ENCODE results near the gene STXBP6. TPM values are rescaled to one million over a fixed set of nuclear protein-coding genes. Genes with fewer than 3 reads are reported as not detected.

STXBP6 gene
- total RNA-seq, 1 donor from 2014 or later = 11.0 TPM

DNA sequence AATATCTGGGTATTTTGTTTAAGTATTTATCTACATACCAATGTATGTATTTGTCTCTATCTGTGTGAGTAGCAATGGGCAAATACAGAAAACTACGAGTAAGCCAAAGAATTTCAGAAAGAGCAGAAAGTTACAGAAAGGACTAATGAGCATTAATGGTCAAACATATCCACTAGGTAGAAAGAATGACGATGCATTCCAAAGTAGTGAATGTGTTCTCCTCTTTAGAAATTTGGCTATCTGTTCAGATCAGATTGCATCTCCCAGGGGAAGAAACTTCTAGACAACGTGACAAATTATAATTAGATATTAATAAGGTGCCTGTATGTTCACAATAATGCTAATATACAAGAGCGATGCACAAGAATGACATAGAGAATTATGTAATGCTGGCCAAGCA lies 221.5 kb downstream of the STXBP6 start:
- Mint-ChIP-seq H3K36me3 (no peaks in the 10 kb centered on the region), H3K4me3 (no peak overlapping the region), H3K27me3 (ENCODE audit: insufficient read depth, low read depth) (no peaks in the 10 kb centered on the region), H3K4me1 (no peaks in the 10 kb centered on the region), H3K9me3 (no peaks in the 10 kb centered on the region), H3K27ac (no peak overlapping the region)
- H3K36me3 ChIP-seq = no peaks in the 10 kb centered on the region
- TF ChIP-seq EZH2 (IDR thresholded peaks at IDR 0.05) = no peak
- no peak for TF ChIP-seq CTCF (IDR thresholded peaks at IDR 0.05)
- TF ChIP-seq EZH2phosphoT487 (IDR thresholded peaks at IDR 0.05) = no peak
- no peak overlapping the region for H3K27ac ChIP-seq
- H3K9me3 ChIP-seq (ENCODE audit: low read depth) = no peaks in the 10 kb centered on the region
- no peaks in the 10 kb centered on the region for H3K79me2 ChIP-seq (ENCODE audit: low read depth)
- H3K27me3 ChIP-seq = no peaks in the 10 kb centered on the region
- no peaks in the 10 kb centered on the region for H3F3A ChIP-seq (ENCODE audit: low read depth)
- H3K9ac ChIP-seq = no peak overlapping the region
- H4K20me1 ChIP-seq (ENCODE audit: low read depth) = no peaks in the 10 kb centered on the region
- H3K4me3 ChIP-seq = no peak overlapping the region
- H2AFZ ChIP-seq (replicated peaks) = no peak overlapping the region
- no peak for DNase-seq (ENCODE audit: low spot score)
- H3K4me1 ChIP-seq = no peaks in the 10 kb centered on the region
- no peak overlapping the region for H3K4me2 ChIP-seq

DNA sequence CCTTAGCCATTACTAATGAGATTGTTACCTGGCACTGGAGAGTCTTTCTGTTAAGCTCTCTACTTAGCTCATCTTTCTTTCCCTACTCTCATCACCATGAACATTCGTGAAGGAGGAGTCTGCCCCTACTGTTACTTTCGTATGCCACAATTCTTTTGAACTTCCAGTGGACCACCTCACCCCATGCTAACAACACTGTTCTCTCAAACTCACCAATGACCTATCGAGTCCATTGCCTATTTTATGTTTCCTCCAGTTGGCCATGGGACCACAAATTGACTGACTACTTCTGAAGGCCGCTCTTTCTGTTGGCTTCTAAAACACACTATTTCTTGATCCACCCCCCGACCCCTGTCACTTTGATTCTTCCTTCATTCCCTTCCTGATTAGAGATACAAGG lies 223.6 kb downstream of the STXBP6 start:
- Mint-ChIP-seq H3K4me3 (no peak overlapping the region), H3K27me3 (ENCODE audit: insufficient read depth, low read depth) (no peaks in the 10 kb centered on the region), H3K4me1 (no peaks in the 10 kb centered on the region), H3K36me3 (no peaks in the 10 kb centered on the region), H3K9me3 (no peaks in the 10 kb centered on the region), H3K27ac (no peak overlapping the region)
- no peak overlapping the region for H2AFZ ChIP-seq (replicated peaks)
- no peaks in the 10 kb centered on the region for H3K36me3 ChIP-seq
- H3K27me3 ChIP-seq = no peaks in the 10 kb centered on the region
- H3K9me3 ChIP-seq (ENCODE audit: low read depth) = no peaks in the 10 kb centered on the region
- H3K9ac ChIP-seq = no peak overlapping the region
- no peaks in the 10 kb centered on the region for H3K4me1 ChIP-seq
- no peaks in the 10 kb centered on the region for H4K20me1 ChIP-seq (ENCODE audit: low read depth)
- no peak for DNase-seq (ENCODE audit: low spot score)
- no peak overlapping the region for H3K4me2 ChIP-seq
- no peak overlapping the region for H3K4me3 ChIP-seq
- H3K79me2 ChIP-seq (ENCODE audit: low read depth) = no peaks in the 10 kb centered on the region
- no peaks in the 10 kb centered on the region for H3F3A ChIP-seq (ENCODE audit: low read depth)
- TF ChIP-seq EZH2 (IDR thresholded peaks at IDR 0.05) (no peak), EZH2phosphoT487 (IDR thresholded peaks at IDR 0.05) (no peak), CTCF (IDR thresholded peaks at IDR 0.05) (no peak)
- H3K27ac ChIP-seq = no peak overlapping the region

GRCh38 chr14:24820616-24821015 lies 229.3 kb downstream of the STXBP6 start:
- Histone ChIP-seq H3K4me1 (no peaks in the 10 kb centered on the region), H3K9ac (no peak overlapping the region), H3K4me2 (no peak overlapping the region), H3K9me3 (ENCODE audit: low read depth) (no peaks in the 10 kb centered on the region), H3K4me3 (no peak overlapping the region), H2AFZ (replicated peaks) (no peak overlapping the region), H3K36me3 (no peaks in the 10 kb centered on the region), H4K20me1 (ENCODE audit: low read depth) (no peaks in the 10 kb centered on the region), H3F3A (ENCODE audit: low read depth) (no peaks in the 10 kb centered on the region), H3K27ac (no peak overlapping the region), H3K27me3 (no peaks in the 10 kb centered on the region), H3K79me2 (ENCODE audit: low read depth) (no peaks in the 10 kb centered on the region)
- Mint-ChIP-seq H3K36me3 (no peaks in the 10 kb centered on the region), H3K27ac (no peak overlapping the region), H3K4me3 (no peak overlapping the region), H3K9me3 (no peaks in the 10 kb centered on the region), H3K4me1 (peaks cover 15% of the 10 kb centered on the region), H3K27me3 (ENCODE audit: insufficient read depth, low read depth) (peaks cover 2% of the 10 kb centered on the region)
- no peak for DNase-seq (ENCODE audit: low spot score)
- TF ChIP-seq CTCF (IDR thresholded peaks at IDR 0.05) = no peak
- no peak for TF ChIP-seq EZH2phosphoT487 (IDR thresholded peaks at IDR 0.05)
- TF ChIP-seq EZH2 (IDR thresholded peaks at IDR 0.05) = no peak

All from neural progenitor cell (in vitro differentiated cells).